NCI-H1417 (cell line): Measurements from ENCODE around the gene JAG2.

Experiments used
- DNase-seq, 3 experiments: peaks; one replicate each; lab custom pipeline; 2025; lab: John Stamatoyannopoulos, UW

JAG2 gene

DNA sequence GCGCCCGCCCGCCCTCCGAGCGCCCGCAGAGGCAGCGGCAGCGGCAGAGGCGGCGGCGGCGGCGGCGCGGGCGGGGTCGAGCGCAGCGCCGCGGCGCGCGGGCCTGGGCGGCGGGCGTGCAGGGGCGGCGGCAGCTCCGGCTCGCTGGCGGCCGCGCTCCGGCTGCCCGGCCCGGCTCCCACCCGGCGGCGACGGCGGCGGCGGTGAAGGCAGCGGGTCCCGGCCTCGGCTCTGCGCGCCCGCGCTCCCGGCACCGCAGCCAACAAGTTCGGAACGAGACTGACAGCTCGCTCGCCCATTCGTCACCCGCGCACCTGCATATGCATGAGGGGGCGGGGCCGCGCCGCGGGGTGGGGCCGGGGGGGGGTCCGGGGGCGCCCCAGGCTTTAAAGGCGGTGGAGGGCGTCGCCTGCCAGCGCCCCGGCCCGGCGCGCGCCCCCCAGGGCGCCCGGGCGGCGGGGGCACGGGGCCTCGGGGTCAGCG, at the start of gene JAG2:
Gene JAG2, minus strand, starts transcription at position 281 of the 483 bp plus-strand sequence. CDS start 356 bp downstream, outside the sequence.
- peak; percentile 65 to 71 (median 65) for DNase-seq

GRCh38 chr14:105217774-105218173, 49.2 kb upstream of the JAG2 start:
- no peak for DNase-seq

DNA sequence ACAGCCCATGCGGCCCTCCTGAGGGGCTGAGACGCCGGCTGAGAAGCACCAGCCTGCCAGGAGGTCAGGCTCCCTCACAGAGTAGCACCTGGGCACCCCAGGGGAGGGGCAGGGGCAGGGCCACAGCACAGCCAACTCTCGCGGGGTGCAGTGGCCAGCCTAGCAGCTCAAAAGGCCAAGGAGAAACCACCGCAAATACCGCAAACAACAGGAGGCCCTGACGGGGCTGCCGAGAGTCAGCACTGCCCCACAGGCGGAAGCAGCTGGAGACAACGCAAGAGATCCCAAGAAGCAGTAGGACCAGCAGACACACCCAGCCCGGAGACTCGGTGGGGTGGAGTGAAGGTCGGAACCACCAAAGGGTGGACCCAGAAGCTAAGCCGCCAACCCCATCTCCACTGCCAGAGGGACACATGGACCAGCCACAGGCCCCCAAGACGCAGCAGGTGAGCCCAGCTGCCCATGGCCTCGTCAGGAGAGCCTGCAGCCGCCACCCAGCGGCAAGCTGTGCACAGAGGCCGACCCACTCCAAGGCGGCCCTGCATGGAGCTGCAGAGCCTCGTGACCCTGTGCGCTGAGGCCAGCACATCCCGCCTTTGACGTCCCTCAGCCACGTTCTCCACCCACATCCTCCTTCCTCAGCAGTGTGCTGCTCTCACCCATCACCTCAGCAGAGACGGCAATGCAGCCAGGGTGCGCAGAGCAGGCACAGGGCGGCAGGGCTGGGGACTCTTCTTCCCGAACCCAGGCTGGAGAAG, 48.1 kb upstream of the JAG2 start:
- no peak for DNase-seq

GRCh38 chr14:105215602-105216001, 47.0 kb upstream of the JAG2 start:
- DNase-seq = no peak

DNA sequence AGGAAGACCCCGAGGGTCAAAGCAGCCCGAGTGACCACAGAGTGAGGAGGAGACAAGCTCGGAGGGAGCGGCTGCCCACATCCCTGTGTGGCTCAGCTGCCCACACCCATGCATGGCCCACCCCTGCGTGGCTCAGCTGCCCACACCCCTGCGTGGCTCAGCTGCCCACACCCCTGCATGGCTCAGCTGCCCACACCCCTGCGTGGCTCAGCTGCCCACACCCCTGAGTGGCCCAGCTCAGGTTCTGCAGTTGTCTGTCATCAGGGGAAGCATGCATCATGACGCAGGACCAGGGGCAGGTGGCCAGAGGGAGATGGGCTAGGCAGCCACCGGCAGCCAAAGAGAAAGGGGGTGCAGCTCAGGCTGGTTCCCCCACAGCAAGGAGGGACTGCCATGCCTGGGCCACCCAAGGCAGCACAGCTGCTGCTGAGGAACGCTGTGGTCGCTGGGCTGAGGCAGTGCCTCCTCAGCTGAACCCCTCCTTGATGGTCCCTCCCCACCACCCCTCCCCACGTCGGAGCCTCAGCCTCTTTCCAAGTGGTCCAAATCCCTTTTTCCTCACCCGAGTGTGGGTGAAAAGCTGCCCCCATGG, 45.8 kb upstream of the JAG2 start:
- no peak for DNase-seq

GRCh38 chr14:105213361-105213760, 44.8 kb upstream of the JAG2 start:
- no peak for DNase-seq

- peak in 2 of 3 experiments; percentile 88 to 94 for DNase-seq
Observed at GRCh38 chr14:105212541-105213300, 44.1 kb upstream of the JAG2 start.

DNA sequence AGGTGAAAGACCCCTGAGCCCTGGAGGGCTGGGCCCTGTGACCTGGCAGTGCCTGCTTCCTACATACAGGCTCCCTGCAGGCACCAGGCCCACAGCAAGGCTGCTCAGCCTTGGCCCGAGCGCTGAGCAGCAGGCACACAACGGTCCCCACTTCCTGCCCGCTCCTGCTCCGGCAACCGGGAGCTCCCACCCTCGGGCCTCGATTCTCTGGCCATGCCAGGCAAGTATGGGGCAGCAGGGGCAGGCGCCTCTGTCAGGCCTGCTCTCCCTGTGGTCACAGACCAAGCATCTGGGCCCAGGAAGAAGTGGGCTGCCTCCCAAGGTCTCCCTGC, 43.1 kb upstream of the JAG2 start:
- no peak for DNase-seq

- DNase-seq = no peak
Observed at GRCh38 chr14:105211086-105211757, 42.6 kb upstream of the JAG2 start.

DNA sequence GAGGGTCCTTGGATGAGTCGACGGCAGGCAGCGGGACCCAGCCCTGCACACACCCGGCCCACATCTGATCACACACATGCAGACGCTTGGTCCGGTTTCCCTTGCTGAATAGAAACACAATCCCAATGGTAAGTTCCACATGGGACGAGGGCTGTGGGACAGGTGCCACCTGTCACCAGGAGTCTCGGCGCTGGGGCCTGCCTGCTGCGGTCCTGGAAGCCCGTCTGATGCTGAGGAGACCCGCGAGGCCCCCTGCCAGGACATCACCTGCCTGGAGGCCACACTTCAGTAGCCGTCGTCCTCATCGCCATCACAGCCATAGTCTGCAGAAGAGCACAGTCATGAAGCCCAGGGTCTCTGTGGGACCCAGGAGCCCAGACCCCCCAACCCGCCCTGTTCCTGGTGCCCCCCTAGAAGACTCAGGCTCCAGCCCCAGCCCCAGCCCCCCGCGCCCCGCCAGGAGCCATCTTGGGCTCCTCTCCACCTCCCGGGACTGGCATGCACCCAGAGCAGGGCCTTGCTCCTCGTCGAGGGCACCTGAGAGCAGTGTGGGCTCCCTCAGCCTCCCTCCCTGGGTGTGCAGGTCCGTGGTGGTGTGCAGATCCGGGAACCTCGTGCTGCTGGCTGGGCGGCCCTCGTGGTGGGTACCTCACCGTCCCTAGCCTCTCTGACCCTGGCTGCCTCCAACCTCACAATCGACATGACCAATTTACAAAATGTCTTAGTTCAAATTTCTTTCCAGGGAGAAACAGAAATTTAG, 41.9 kb upstream of the JAG2 start:
- no peak for DNase-seq

DNA sequence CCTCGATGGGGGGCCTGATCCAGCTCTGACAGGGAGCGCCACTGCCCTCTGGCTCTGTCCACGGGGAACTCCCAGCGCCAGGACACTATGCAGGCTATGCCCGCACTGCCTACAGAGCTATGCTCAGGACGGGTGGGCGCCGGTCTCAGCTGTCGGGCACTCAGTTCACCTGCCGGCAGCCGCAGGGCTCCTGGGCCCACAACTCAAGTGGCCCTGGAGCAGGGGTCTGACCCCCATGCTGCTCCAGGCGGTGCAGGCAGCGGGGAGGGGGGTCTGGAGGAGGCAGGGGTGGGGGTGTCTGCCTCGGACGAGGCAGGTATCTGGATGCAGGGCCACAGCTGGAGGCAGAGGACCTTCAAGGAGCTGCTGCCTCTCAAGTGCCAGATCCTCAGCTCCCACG, 41.1 kb upstream of the JAG2 start:
- DNase-seq = no peak

DNA sequence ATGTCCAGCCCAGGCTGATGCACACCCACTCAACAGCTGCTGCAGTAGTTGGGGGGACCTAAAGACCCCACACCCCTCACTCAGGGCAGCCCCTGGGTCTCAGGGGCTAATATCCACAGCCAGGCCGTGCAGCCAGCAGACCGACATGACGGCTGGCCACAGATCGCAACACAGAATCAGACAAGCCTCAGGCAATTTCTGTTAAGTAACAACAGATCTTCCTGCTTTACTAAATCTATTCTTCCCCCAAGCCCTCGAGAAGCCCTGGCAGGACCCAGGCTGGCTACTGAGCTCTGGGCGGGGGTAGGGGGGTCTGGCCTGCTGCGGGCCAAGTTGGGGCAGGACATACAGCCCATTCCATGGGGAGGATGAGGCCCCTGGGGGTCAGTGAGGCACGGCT, 40.5 kb upstream of the JAG2 start:
- DNase-seq = no peak

- no peak for DNase-seq
Observed at GRCh38 chr14:105208738-105209075, 40.1 kb upstream of the JAG2 start.

GRCh38 chr14:105207996-105208737, 39.6 kb upstream of the JAG2 start:
- no peak for DNase-seq

- no peak for DNase-seq
Observed at GRCh38 chr14:105207460-105207901, 38.9 kb upstream of the JAG2 start.

DNA sequence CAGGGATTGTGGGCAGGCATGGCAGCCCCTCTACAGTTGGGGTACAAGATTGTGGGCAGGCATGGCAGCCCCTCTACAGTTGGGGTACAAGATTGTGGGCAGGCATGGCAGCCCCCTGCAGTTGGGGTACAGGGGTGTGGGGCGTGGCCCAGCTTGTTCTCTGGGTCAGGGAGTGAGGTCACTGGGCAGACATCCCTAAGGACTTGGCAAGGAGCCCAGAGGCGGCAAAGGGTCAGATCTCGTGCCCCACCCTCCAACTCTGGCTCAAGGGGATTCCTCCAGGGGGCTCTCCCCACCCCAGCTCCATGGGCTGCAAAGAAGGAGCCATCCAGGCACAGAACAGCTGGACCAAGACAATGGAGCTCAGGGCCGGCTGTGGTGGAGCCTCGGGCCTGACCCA, 38.3 kb upstream of the JAG2 start:
- no peak for DNase-seq

GRCh38 chr14:105205673-105206208, 37.2 kb upstream of the JAG2 start:
- peak in 2 of 3 experiments; percentile 69 to 84 for DNase-seq

DNA sequence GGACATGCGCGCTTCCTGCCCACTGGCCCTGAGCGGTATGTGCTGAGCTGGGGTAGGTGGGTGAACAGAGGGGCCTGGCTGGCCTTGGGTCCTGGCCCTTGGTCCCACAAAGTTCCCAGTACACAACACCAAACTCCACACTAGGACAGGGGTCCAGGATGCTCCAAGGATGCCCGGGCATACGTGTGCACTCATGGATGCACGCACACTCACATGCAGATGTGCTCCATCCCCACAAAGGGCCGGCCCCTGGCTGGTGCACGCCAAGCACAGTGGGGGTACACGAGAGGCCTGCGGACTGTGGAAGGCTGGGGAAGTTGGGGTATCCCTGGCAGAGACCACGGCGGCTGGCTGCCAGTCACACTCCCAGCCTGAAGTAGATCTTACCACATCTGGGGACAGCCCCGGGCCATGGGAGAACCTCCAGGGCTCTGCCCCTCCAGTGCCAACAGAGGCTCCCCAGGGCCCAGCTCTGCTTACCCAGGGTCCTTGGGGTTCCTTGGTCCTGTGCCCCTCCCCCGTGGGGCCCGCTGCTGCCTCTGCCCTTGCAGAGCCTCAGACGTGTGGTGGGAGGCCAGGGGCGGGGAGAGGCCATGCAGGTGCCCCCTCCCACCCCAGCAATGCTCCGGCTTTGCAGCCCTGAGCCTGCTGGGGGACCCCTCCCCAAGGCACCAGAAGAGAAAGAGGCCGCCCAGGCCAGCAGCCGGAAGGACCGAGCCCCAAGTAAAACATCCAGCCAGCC, 36.5 kb upstream of the JAG2 start:
- DNase-seq = no peak

GRCh38 chr14:105204206-105204930, 35.8 kb upstream of the JAG2 start:
- no peak for DNase-seq
